Pulmonary artery endothelial cell (primary cell): ENCODE measurements around the gene SLAMF8. TPM values are rescaled to one million over a fixed set of nuclear protein-coding genes. Genes with fewer than 3 reads are reported as not detected.

Source experiments
- DNase-seq: peaks from one replicate; pipeline ENCODE4 v3.0.0-alpha.2; 2011; ENCODE audit warnings: low read depth, low spot score
- total RNA-seq: library from RNA; depleted of rRNA; stranded (reverse); fragments of >200 nt; gene quantifications from 2 replicates; pipeline ENCODE4 v1.2.3, GENCODE V29; 2014

SLAMF8 gene
- total RNA-seq, 1 donor from 2014 or later: not detected

DNA sequence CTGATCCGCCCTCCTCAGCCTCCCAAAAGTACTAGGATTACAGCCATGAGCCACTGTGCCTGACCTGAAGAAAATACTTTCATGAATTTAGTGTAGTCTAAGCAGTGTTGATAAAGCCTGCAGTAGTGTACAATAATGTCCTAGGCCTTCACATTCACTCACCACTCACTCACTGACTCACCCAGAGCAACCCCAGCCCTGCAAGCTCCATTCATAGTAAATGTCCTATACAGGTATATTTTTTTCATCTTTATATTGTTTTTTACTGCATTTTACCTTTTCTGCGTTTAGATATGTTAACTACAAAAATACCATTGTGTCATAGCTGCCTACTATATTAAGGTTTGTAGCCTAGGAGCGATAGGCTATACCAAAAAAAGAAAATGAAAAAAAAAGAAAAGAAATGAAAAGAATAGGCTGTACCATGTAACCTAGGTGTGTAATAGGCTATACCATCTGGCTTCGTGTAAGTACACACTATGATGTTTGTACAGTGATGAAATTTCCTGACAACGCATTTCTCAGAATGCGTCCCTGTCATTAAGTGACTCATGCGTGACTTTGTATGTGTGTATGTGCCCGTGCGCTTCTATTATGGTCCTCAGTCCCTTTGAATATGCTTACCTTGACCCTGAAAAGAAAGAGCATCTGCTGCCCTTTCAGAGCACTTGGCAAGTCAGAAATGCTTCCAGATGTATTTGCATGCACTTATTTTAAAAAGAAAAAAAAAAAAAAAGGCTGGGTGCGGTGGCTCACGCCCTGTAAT is 9.2 kb upstream of the SLAMF8 start:
- peak; percentile 3 for DNase-seq

- DNase-seq: no peak
Measured at GRCh38 chr1:159821171-159821867, 5.4 kb upstream of the SLAMF8 start.

DNA sequence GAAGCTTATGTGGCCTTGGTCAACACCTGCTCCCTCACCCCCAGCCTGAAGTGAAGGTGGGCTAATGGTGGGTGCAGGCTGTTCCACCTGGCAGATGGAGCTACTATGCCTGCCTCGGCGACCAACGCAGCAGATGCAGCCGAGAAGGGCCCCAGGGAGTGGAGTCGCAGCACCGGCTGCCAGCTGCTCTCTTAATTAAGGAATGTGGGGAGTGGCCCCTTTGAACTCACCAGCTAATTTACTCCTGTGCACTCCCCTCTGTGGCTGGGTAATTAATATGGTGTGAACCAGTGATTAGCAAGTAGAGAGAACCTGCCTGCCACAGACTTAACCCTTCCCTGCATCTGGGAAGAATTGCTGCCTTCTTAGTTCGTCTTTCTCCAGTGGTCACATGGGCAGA is 3.3 kb upstream of the SLAMF8 start:
- DNase-seq: no peak

DNA sequence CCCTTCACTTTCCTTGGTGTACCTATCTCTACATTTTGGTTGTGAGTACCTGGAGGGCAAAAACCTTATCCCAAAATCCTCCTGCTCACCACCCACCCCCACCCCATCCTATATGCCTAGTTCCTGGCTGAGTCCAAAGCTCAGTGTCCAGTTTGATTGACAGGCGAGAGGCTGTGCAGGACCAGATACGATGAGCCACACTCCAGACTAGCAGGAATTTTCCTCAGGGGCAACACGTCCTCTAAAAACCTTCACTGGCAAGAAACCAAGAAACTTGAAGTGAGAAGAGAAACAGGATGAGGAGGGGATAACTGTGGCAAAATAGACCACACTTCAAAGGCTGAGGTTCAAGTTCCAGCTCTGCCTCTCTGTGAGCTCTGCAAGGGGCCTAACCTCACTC is 1.1 kb upstream of the SLAMF8 start:
- DNase-seq: no peak

GRCh38 chr1:159827102-159827490 is 423 bp downstream of the SLAMF8 start:
- no peak for DNase-seq

GRCh38 chr1:159827549-159827948 is 876 bp downstream of the SLAMF8 start:
- DNase-seq: no peak

- DNase-seq: no peak
Measured at GRCh38 chr1:159828176-159828575, 1.5 kb downstream of the SLAMF8 start.

DNA sequence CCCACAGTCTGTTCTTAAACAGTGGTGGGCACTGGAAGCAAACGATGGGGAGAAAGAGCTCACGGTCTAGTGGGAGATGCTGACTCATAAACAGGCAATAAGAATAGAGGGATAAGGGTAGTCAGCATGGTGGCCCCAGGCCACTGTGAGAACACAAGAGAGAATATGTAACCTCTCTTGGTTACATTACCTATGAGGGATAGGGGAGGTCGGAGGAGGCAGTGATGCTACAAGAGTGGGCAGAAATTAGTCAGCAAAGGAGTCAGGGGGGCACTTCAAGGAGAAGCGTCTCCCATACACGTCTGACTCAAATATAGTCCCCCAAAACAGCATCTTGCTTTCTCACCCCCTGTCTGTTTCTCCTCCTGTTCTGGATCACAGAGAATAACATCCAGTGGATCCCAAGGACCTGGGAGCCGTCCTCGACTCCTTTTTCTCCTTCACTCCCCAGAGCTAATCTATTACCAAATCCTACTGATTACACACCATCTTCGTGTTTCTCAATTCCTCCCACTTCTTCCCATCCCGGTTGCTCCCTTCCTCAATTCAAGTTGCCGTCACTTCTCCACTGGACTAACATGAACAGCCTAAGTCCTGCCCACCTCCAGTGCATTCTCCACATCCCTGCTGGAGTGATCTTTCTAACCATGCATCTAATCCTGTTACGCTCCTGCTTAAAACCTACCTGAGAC is 2.1 kb downstream of the SLAMF8 start:
- DNase-seq: no peak

DNA sequence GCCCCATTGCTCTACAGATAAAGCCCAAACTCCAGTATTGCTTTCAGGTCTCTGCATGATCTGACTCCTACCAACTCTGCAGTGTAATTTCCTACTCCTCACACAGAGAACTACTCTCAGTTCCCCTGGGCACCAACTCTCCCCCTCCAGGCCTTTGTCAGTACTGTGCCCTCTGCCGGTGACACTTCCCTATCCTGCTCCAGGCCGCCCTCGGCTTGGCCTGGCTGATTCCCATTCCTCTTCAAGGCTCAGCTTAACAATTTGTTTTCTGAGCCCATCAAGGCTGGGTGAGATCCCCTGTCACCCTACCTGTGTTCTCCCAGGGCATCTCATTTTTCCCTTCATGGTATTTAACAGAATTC is 2.6 kb downstream of the SLAMF8 start:
- DNase-seq: no peak

DNA sequence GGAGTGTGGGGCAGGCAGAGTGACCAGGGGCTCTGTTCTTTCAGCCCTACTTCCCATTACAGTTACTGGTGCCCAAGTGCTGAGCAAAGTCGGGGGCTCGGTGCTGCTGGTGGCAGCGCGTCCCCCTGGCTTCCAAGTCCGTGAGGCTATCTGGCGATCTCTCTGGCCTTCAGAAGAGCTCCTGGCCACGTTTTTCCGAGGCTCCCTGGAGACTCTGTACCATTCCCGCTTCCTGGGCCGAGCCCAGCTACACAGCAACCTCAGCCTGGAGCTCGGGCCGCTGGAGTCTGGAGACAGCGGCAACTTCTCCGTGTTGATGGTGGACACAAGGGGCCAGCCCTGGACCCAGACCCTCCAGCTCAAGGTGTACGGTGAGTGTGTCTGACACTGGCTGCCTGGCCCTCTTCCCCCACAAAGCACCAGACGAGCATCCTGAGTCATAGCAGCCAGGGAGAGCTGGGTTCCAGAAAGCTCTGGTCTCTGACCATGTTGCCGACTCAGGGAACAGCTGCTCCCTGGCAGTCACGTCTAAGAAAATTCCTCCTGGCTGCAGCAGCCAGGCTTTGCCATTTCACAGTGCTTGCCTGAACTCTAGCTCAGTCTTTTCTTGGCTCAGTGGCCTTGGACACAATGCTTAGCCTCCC is 3.3 kb downstream of the SLAMF8 start:
- no peak for DNase-seq

- no peak for DNase-seq
Measured at GRCh38 chr1:159830722-159831121, 4.0 kb downstream of the SLAMF8 start.

DNA sequence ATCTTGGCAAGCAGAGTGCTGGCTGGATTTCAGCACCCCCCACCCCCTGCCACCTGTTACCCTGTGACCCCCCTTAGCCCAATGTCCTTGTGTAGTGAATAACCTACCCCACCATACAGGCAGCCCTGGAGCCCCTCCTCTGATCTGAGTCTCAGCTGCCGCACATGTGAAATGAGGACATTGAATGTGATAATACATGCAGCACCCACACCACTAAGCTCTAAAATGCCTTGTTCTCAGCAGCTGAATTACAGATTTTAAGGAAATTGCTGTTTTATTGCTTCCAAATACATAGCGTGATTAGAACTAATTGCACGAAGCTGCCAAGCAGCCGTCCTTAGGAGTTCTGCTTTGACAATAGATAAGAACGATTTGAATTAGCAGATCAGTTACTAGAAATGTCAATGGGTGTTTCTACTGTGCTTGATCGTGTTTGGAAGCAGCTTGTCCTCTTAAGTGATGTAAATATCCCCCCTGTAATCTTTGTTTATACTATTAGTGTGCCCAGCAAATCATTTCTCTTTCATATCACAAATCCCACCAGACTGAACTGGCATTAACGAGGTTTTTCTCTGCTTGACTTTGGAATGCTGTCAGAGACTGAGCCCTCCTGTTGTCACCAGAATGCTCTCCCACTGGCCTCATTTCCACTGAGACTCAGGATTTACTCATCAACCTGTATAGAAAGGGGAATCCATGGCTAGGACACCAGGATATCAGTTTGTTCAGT is 4.9 kb downstream of the SLAMF8 start:
- no peak for DNase-seq

DNA sequence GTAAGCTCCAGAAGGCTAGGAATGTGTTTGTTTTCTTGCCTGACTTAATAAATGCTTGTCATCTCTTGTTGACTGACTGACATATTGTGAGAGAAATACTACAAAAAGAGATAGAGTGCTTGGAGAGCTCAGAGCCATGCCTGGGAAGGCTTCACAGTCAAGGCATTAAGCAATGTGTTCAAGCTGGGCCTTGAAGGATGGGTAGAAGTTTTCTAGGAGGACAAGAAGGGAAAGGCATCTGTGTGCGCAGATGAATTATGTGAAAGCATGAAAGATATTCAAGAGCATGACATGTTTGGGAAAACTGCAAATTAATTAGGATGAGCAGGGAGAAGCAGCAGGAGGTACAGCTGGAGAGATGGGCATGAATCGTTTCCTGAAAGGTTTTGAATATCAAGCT is 5.6 kb downstream of the SLAMF8 start:
- no peak for DNase-seq

GRCh38 chr1:159835356-159835755 is 8.7 kb downstream of the SLAMF8 start:
- DNase-seq: no peak

- no peak for DNase-seq
Measured at GRCh38 chr1:159835862-159836525, 9.3 kb downstream of the SLAMF8 start.

DNA sequence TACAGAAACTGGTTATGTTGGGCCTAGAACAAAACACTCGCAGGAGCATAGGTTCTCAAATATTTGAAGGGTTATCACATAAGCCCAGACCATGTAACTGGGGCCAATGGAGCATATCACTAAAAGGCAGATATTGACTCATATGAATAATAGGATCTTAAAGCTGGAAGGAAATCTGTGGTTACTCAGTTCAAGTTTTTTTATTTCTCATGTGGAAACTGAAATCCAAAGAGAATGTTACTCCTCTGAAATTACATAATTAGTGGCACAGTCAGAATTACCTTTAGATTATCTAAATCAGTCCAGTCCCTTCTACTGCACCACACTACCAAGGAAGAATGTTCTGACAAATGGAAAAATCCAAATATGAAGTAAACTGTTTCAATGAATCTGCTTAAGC is 12.0 kb downstream of the SLAMF8 start:
- DNase-seq: no peak

DNA sequence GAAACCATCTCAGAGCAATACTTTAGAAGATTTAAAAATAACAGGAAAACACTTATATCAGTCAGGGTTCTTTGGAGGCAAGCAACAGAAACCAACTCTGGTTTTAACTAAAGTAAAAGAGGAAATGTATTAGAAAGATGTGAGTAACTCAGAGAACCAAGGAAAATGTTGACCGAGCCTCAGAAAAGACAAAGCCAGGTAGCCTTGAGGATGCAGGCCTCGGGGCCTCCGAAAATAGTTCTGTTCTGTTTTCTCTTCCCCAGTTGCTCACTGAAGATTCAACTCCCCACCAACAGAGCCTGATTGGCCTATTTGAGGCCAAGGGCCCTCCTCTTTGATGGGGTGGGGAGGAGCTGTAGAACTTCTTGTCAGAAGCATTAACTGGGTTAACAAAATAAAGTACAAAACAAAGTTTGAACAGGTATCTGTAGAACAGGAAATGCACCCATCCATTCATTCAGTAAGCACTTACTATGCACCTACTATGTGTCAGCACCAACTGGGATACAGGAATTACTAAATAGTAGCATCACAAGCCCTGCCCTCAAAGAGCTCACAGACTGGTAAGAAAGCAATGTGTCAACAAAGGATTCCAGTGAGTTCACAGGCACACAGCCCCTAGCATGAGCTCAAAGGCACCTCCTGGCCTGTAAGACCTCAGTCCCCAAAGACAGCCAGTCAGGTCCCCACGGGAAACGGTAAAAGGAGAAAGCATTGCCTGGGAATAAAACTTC is 12.6 kb downstream of the SLAMF8 start:
- DNase-seq: no peak

DNA sequence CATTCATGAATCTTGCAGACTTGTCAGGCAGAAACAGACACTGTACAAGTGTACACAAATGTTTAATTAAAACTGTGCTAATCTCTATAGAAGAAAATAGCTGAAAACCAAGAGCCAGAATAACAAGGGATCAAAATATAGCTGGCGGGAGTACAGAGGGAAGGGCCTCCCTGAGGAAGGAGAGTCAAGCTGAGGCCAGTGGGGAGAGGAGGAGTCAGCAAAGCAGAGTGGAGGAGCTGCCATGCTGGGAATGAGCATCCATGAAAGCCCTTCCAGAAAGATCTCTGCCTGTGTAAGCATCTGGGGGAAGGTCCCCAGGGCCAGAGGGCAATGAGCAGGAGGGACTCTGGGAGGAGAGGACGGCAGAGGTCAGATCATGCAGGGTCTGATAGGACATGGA is 15.1 kb downstream of the SLAMF8 start:
- DNase-seq: no peak

DNA sequence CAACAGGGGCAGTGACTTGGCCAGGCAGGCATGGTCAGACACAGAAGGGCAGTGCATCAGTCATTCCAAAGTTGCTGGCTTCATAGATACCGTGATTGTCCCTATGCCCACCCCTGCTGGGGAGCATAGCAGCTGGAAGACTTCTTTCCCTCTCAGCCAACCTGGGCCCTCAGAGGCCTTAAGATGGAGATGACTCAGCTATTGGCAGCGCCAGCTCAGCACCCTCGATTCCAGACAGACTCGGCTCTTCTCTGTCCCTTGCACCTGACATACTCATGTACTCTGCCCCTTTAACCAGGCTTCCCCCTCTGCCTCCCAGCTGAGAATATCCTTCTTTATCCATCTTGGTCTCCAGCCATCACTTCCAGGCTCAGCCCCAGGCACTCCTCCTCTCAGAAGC is 16.8 kb downstream of the SLAMF8 start:
- DNase-seq: no peak
